Stimulated activated naive CD8-positive, alpha-beta T cell treated with anti-CD3 and anti-CD28 coated beads, Interleukin-15, Interleukin-2, amounts not matched to agents 100 U/mL and 50 U/mL, for 24 hours (primary cell): ENCODE data around the gene GH2.
A peak's percentile ranks its signal among the peaks of the same experiment; 100 is the strongest.
"Not testable (repeated sequence)": the region's sequence is repeated elsewhere in the genome, so short reads cannot be mapped to it uniquely, and the experiment has no call there.

Experiments used
- ATAC-seq: fragments of 150-1000 bp; cut with Tn5 transposase; one replicate; pipeline ENCODE4 v1.10.0; 2021
- DNase-seq: peaks from one replicate; pipeline ENCODE4 v3.0.0; 2021

GH2 gene

GRCh38 chr17:63881935-63882601 lies at the start of gene GH2:
GH2 (minus strand) TSS chr17:63881944; CDS start chr17:63881801, 143 bp downstream.
- DNase-seq (peak; percentile 71), ATAC-seq (peak; percentile 74)

- peak; percentile 74 for ATAC-seq
- peak; percentile 77 for DNase-seq
Observed at GRCh38 chr17:63930951-63931575, 49.3 kb upstream of the GH2 start.

DNA sequence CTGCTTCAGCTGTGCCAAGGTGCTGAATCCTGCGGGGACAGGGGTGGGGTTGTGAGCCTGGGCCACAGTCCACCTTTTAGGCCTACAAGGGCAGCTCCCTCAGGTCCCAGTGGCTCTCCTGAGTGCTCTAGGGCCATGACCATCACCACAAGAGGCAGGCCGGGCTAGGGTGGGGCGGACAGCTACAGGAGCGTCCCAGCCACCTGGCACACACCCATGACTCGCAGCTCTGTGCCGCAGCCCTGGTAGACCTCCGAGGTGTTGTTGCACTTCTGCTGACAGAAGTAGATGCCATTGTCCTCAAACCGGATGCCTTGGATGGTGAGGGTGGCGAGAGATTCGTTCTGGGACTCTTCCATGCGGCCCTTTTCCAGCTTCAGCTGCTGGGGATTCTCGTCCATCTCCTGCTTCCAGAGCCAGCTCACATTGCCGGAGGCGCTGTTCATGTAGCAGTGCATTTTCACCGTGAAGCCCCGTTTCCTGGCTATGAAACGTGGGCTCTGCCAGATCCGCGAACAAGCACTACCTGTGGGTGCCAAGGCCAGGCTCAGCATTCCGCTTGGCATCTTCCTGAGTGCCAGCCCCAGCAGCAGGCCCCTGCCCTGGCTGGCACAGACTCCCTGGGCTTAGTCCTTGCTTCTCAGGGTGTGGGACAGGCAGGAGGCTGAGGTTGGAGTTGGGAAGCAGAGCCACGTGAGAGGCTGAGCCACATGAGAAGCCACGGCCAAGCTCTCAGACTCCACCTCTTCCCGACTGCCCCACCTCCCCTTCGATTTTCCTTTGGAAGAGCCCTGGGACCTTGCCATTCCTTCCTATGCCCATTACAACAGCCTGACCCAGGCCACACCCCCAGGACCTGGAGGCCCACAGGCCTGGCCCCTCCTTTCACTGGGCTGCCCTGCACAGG lies 48.4 kb upstream of the GH2 start:
- DNase-seq (no peak), ATAC-seq (no peak)

DNA sequence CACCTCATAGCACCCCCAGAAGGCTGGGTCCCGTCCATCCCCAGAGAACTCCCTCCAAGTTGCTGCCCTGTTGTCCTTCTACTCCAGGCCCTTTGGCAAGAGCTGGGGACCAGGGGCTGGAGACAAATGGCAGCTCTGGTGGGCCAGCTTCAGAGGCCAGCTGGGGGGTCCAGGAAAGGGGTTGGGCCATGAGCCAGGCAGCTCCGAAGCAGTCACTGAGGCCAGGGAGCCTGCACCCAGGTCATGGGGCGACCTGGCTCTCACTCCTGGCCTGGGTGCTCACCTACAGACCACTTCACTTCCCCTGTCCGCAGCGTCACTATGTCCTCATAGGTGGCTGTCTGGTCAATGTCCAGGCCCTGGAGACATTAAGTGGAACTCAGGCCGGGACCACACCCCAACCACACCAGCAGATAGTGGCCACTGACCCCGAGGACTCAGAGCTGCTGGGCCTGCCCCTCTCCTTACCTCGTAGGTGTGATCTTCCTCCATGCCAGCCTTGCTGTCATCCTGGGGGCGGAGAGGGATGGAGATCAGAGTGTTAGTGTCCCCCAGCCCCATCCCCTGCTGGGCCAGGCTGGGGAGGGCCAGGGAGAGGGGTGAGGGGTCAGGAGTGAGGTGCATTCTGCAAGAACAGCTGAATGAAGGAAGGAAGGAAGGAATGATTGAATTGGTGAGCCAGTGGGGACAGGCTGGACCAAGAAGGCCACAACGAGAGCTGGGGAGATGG lies 47.4 kb upstream of the GH2 start:
- no peak for DNase-seq
- ATAC-seq = no peak

DNA sequence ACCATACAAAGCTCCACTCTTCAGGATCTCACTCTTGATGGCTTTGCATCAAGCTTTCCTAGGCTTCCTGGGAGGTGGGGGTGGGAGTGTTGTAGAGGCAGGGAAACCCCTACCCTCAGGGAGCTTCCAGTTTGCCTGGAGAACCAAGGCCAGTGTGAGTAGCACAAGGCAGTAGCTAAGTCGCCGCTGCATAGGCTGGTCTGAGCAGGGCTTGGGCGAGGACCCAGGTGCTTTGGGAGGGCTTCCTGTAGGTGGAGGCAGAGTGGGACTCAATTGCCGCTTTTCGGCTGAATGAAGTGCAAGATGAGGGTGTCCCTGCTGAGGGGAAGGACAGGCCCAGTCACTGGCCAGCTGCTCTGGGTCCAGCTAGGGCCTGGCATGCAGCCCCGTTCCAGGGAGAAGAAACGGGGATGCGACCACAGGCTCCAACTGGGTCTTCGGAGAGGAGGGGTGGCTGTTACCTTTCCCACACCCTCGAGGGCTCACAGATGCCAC lies 46.5 kb upstream of the GH2 start:
- ATAC-seq = no peak
- DNase-seq = no peak

GRCh38 chr17:63927464-63928171 lies 45.9 kb upstream of the GH2 start:
- ATAC-seq (no peak), DNase-seq (no peak)

DNA sequence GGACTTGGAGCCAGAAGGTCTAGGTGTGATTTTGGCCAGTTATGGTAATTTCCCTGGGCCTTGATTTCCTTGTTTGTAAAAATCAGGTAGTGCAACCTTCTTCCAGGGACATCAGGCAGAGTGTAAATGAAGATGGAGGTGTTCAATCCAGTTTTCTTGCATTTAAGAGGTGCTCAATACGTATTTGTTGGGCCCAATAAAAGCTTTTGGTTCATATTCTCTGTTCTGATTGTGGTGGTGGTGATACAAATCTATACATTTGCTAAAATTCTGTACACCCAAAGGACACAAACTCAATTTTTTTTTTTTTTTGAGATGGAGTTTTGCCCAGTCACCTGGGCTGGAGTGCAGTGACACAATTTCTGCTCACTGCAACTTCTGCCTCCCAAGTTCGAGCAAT lies 44.4 kb upstream of the GH2 start:
- ATAC-seq (no peak), DNase-seq (no peak)

DNA sequence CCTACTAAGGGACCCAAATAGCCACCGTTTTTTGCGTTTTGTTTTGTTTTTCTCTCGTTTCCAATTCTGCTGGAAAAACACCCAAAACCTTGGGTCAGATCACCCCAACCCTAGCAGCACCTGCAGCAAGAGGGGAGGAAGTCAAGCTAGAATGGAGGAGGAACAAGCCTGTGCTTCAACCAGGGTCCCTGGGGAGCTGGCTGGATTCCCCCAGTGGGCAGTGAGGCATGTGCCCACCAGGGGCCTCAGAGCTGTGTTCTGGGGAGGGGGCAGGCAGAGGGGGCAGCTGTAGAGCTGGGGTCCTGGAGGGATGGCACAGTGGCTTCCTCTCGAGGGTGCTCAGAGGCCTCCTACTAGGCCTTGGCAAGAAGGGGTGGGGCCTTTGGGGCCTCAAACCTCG lies 43.9 kb upstream of the GH2 start:
- ATAC-seq (peak; percentile 41), DNase-seq (no peak)

DNA sequence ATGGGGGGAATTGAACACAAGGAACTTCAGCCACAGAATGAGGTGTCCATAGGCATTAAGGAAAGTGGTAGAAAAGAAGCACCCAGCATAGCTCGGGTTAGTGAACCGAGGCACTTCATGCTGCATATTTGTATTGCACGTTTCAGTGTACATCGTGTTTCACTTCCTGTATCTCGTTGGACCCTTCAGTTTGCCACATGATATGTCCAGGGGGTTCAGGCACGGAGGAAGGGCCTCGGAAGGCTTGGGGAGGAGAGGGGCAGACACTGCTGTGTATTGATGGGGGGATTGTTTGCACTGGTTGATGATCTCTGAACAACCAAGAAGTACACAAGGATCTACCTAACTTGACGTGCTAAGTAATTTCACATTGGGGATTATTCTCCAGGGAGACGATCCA lies 40.7 kb upstream of the GH2 start:
- DNase-seq, ATAC-seq: not testable (repeated sequence)

GRCh38 chr17:63920779-63921178 lies 39.0 kb upstream of the GH2 start:
- not testable (repeated sequence) for ATAC-seq

DNA sequence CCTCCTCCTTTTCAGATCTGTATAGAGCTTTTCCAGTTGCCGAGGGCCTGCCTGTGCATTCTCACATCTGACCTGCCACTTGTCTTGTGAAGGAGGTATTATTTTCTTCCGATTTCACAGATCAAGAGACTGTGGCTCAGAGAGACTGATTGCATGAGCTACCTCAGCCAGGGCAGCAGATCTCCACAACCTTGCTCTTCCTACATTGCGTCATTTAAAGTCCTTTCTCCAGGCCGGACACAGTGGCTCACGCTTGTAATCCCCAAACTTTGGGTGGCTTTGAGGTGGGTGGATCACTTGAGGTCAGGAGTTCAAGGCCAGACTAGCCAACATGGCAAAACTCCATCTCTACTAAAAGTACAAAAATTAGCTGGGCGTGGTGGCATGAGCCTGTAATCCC lies 38.3 kb upstream of the GH2 start:
- ATAC-seq, DNase-seq: not testable (repeated sequence)

More at GRCh38 chr17:63920779-63921178, 39.0 kb upstream of the GH2 start:
- DNase-seq = not testable (repeated sequence)

DNA sequence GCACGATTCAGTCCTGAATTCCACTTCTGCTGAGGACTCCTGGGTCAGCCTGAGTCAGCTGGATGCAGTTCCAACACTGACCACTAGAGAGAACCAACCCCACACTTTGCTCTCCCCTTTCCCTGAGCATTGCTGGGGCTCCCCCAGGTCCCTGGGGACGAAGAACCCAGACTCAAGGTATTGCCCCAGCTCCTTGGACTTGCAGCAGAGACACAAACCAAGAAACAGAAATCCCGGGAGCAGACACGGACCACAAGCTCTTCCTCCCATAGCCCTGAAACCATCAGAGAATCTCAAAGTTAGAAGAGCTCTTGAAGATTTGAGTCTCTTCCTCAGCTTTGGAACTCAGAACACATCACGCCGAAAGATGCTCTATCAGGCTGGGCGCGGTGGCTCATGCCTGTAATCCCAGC lies 37.6 kb upstream of the GH2 start:
- ATAC-seq = peak; percentile 91
- DNase-seq = peak; percentile 75

DNA sequence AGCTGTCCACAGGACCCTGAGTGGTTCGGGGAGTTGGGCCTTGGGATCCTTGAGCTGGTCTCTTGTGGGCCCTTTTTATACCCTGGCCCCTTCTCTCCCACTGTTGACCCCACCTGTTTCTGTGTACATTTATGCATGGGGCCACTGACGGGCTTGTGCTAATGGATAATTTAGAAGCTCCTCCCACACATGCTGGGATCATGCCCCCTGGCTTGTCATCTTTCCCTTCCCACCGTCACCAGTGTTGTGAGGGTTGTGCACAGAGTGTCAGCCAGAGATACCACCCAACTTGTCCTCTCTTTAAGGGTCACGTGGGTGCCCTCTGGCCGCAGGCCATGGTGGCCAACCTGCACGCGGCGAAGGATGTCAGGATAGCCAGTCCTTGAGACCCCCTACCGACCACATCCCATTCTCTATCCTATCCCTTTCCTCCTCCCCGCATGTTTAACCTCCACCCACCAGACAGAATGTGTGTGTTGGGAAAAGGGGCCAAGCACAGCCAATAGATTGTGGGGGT lies 37.1 kb upstream of the GH2 start, which contains the start of gene GH1:
Gene GH1 (minus strand): TSS at position 51 of the 517 bp plus-strand sequence. CDS start 63 bp downstream, outside the sequence.
- not testable (repeated sequence) for ATAC-seq, DNase-seq

DNA sequence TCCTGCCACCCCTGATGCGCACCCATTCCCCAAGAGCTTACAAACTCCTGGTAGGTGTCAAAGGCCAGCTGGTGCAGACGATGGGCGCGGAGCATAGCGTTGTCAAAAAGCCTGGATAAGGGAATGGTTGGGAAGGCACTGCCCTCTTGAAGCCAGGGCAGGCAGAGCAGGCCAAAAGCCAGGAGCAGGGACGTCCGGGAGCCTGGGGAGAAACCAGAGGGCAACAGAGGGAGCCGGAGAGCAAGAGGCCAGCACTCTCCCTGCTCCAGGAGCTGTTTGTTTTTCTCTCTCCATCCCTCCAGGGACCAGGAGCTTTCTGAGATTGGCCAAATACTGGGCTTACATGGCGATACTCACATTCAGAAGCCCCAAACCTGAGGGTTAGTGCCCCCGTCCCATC lies 36.6 kb upstream of the GH2 start:
- ATAC-seq (no peak), DNase-seq (no peak)

DNA sequence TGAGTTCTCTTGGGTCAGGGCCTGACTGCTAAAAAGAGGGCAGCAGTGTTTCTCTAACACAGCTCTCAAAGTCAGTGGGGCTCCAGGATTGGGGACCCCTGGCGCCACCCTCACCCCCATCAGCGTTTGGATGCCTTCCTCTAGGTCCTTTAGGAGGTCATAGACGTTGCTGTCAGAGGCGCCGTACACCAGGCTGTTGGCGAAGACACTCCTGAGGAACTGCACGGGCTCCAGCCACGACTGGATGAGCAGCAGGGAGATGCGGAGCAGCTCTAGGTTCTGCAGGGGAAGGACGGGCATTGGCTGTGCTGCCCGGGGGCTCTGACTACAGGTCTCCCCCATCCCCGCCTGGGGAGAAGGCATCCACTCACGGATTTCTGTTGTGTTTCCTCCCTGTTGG lies 35.9 kb upstream of the GH2 start:
- ATAC-seq = no peak
- DNase-seq = no peak

GRCh38 chr17:63917206-63917605 lies 35.5 kb upstream of the GH2 start:
- DNase-seq, ATAC-seq: not testable (repeated sequence)

GRCh38 chr17:63916566-63917185 lies 34.9 kb upstream of the GH2 start:
- ATAC-seq (no peak), DNase-seq (no peak)

DNA sequence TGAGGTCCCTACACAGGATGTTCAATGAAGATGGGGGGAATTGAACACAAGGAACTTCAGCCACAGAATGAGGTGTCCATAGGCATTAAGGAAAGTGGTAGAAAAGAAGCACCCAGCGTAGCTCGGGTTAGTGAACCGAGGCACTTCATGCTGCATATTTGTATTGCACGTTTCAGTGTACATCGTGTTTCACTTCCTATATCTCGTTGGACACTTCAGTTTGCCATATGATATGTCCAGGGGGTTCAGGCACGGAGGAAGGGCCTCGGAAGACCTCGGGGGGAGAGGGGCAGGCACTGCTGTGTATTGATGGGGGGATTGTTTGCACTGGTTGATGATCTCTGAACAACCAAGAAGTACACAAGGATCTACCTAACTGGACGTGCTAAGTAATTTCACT lies 34.0 kb upstream of the GH2 start:
- ATAC-seq, DNase-seq: not testable (repeated sequence)

- no peak for ATAC-seq
- DNase-seq = no peak
Observed at GRCh38 chr17:63914471-63914870, 32.7 kb upstream of the GH2 start.

DNA sequence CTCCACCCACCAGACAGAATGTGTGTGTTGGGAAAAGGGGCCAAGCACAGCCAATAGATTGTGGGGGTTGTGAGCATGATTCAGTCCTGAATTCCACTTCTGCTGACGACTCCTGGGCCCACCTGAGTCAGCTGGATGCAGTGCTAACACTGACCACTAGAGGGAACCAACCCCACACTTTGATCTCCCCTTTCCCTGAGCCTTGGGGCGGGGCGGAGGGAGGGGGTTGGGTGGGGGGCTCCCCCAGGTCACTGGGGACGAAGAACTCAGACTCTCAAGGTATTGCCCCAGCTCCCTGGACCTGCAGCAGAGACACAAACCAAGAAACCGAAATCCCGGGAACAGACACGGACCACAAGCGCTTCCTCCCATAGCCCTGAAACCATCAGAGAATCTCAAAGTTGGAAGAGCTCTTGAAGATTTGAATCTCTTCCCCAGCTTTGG lies 29.9 kb upstream of the GH2 start:
- ATAC-seq = peak; percentile 55
- peak; percentile 77 for DNase-seq
